HG02798 (cell line): ENCODE results near the gene CAB39.

Source experiments
- ATAC-seq: cut with Tn5 transposase; IDR thresholded peaks from one replicate; pipeline ENCODE4 v1.9.1; 2021; ENCODE audit warnings: mild to moderate bottlenecking; ENCODE audit not compliant: unreplicated experiment, poor library complexity

Gene CAB39

GRCh38 chr2:230869914-230870543 is 157.4 kb downstream of the CAB39 start:
- no peak for ATAC-seq
